Urinary bladder (tissue), 4 donors: ENCODE measurements around the gene SLC12A4. TPM values are rescaled to one million over a fixed set of nuclear protein-coding genes. Genes with fewer than 3 reads are reported as not detected.
"Not testable (repeated sequence)": the region's sequence is repeated elsewhere in the genome, so short reads cannot be mapped to it uniquely, and the experiment has no call there.

Source experiments
- DNase-seq: peaks from one replicate; pipeline ENCODE4 v3.0.0-alpha.2; 2015; ENCODE audit errors: extremely low spot score
- H3K27ac ChIP-seq: one replicate; pipeline ENCODE4 v1.5.1; 2013; ENCODE audit warnings: low read depth, mild to moderate bottlenecking, moderate library complexity
- H3K36me3 ChIP-seq: one replicate; pipeline ENCODE4 v1.6.1; 2013; ENCODE audit warnings: mild to moderate bottlenecking, moderate library complexity; ENCODE audit not compliant: insufficient read depth
- H3K4me1 ChIP-seq: one replicate; pipeline ENCODE4 v1.6.1; 2013; ENCODE audit warnings: mild to moderate bottlenecking, moderate library complexity; ENCODE audit not compliant: insufficient read depth
- H3K4me3 ChIP-seq: one replicate; pipeline ENCODE4 v1.5.1; 2013; ENCODE audit warnings: low read depth, low read length
- WGBS: extraction: QIAGEN DNeasy Blood & Tissue Kit; methylation state at CpG from one replicate; pipeline ENCODE4 v1.1.7; 2013; 5-methylcytosine and 5-hydroxymethylcytosine counted together
- polyA plus RNA-seq: library from polyadenylated mRNA; stranded (reverse); fragments of 200-250 nt; gene quantifications from one replicate; pipeline ENCODE4 v1.2.3, GENCODE V29; 2013
- total RNA-seq: library from RNA; depleted of rRNA; stranded (reverse); fragments of >200 nt; gene quantifications from one replicate; pipeline ENCODE4 v1.2.3, GENCODE V29; 2014
- donor health status: healthy with polysubstance abuse.
- donor health status: healthy.

Gene SLC12A4
- total and polyA plus RNA-seq, 2 donors = 42.4 to 50.7 TPM

GRCh38 chr16:67946128-67946569 lies 22.3 kb downstream of the SLC12A4 start:
- Histone ChIP-seq H3K27ac (no peak overlapping the region), H3K4me1 (no peaks in the 10 kb centered on the region), H3K4me3 (no peak overlapping the region), H3K36me3 (peaks cover 3% of the 10 kb centered on the region)
- DNase-seq = no peak
- WGBS = 95% methylated on average over 20 of the region's 20 CpGs

- Histone ChIP-seq H3K27ac (no peak overlapping the region), H3K4me3 (no peak overlapping the region), H3K4me1 (no peaks in the 10 kb centered on the region), H3K36me3 (peaks cover 3% of the 10 kb centered on the region)
- WGBS = 82% methylated on average over 24 of the region's 24 CpGs
- no peak for DNase-seq
These were observed 23.0 kb downstream of the SLC12A4 start for GRCh38 chr16:67945392-67945933.

GRCh38 chr16:67944690-67945391 lies 23.6 kb downstream of the SLC12A4 start:
- H3K36me3 ChIP-seq = peaks cover 3% of the 10 kb centered on the region
- 85% methylated on average over 24 of the region's 24 CpGs for WGBS
- no peak overlapping the region for H3K4me3 ChIP-seq
- peak overlapping the region; percentile 63 for H3K27ac ChIP-seq
- no peaks in the 10 kb centered on the region for H3K4me1 ChIP-seq
- DNase-seq = no peak

- H3K27ac ChIP-seq = peak within 1 kb of the TSS; percentile 69
- no peaks in the 10 kb centered on the region for H3K4me1 ChIP-seq
- no peak within 1 kb of the TSS for H3K4me3 ChIP-seq
- H3K36me3 ChIP-seq = peaks cover 3% of the 10 kb centered on the region
- WGBS = 39% methylated on average over 23 of the region's 23 CpGs
- no peak for DNase-seq
These were observed 24.6 kb downstream of the SLC12A4 start, which contains the start of gene LCAT for GRCh38 chr16:67943619-67944504. Gene LCAT, minus strand, starts transcription at chr16:67944120. Its CDS starts 19 bp downstream, at chr16:67944101.

GRCh38 chr16:67943256-67943618 lies 25.2 kb downstream of the SLC12A4 start:
- no peak for DNase-seq
- WGBS = 85% methylated on average over 6 of the region's 6 CpGs
- peaks cover under 1% of the 10 kb centered on the region for H3K36me3 ChIP-seq
- no peak overlapping the region for H3K4me3 ChIP-seq
- H3K27ac ChIP-seq = no peak overlapping the region
- no peaks in the 10 kb centered on the region for H3K4me1 ChIP-seq

- Histone ChIP-seq H3K27ac (no peak overlapping the region), H3K4me1 (no peaks in the 10 kb centered on the region), H3K36me3 (no peaks in the 10 kb centered on the region), H3K4me3 (no peak overlapping the region)
- DNase-seq = no peak
- 83% methylated on average over 27 of the region's 27 CpGs for WGBS
These were observed 25.8 kb downstream of the SLC12A4 start for GRCh38 chr16:67942510-67943255.

GRCh38 chr16:67942200-67942509 lies 26.3 kb downstream of the SLC12A4 start:
- 76% methylated on average over 6 of the region's 6 CpGs for WGBS
- Histone ChIP-seq H3K4me1 (no peaks in the 10 kb centered on the region), H3K27ac (no peak overlapping the region), H3K4me3 (no peak overlapping the region), H3K36me3 (no peaks in the 10 kb centered on the region)
- no peak for DNase-seq

- DNase-seq = no peak
- H3K27ac ChIP-seq = no peak overlapping the region
- no peaks in the 10 kb centered on the region for H3K4me1 ChIP-seq
- WGBS = 79% methylated on average over 9 of the region's 9 CpGs
- no peaks in the 10 kb centered on the region for H3K36me3 ChIP-seq
- no peak overlapping the region for H3K4me3 ChIP-seq
These were observed 26.8 kb downstream of the SLC12A4 start for GRCh38 chr16:67941469-67942199.

GRCh38 chr16:67940446-67941089 lies 27.9 kb downstream of the SLC12A4 start:
- DNase-seq = no peak
- Histone ChIP-seq H3K4me1 (no peaks in the 10 kb centered on the region), H3K27ac (no peak overlapping the region), H3K4me3 (no peak overlapping the region), H3K36me3 (no peaks in the 10 kb centered on the region)
- WGBS = 88% methylated on average over 5 of the region's 5 CpGs

GRCh38 chr16:67939507-67940445 lies 28.7 kb downstream of the SLC12A4 start:
- WGBS = 78% methylated on average over 33 of the region's 33 CpGs
- DNase-seq = no peak
- Histone ChIP-seq H3K27ac (no peak overlapping the region), H3K4me1 (no peaks in the 10 kb centered on the region), H3K4me3 (no peak overlapping the region), H3K36me3 (no peaks in the 10 kb centered on the region)

GRCh38 chr16:67937713-67938112 lies 30.7 kb downstream of the SLC12A4 start:
- not testable (repeated sequence) for H3K4me1 ChIP-seq, H3K4me3 ChIP-seq, H3K27ac ChIP-seq, H3K36me3 ChIP-seq, DNase-seq
- WGBS = 91% methylated on average over 5 of the region's 5 CpGs
